Activated CD4-positive, alpha-beta T cell treated with anti-CD3 and anti-CD28 coated beads, Interleukin-2, amount 10 ng/mL, durations not matched to agents 7 days and 5 days (primary cell): Measurements from ENCODE around the gene ARHGAP5. TPM values are rescaled to one million over a fixed set of nuclear protein-coding genes. Genes with fewer than 3 reads are reported as not detected.

Experiments
- CTCF ChIA-PET: fragments of 350-600 bp; sonication (Branson Sonifier 250); formaldehyde crosslinking; loops from one replicate; lab custom pipeline; 2021; ENCODE audit warnings: antibody characterized with exemption; lab: Charles Lee
- POLR2A ChIA-PET: fragments of 350-600 bp; sonication (Branson Sonifier 250); formaldehyde crosslinking; loops from one replicate; lab custom pipeline; 2021; ENCODE audit warnings: antibody characterized with exemption; lab: Charles Lee
- DNase-seq: peaks from one replicate; pipeline ENCODE4 v3.0.0-alpha.2; 2020
- H3K27ac Mint-ChIP-seq: one replicate; pipeline ENCODE4 v1.8.0; 2021; ENCODE audit warnings: mild to moderate bottlenecking, moderate library complexity, mixed read lengths
- H3K27me3 Mint-ChIP-seq: one replicate; pipeline ENCODE4 v1.8.0; 2021; ENCODE audit warnings: mixed read lengths
- H3K36me3 Mint-ChIP-seq: one replicate; pipeline ENCODE4 v1.8.0; 2021; ENCODE audit warnings: low read depth, mixed read lengths
- H3K4me1 Mint-ChIP-seq: one replicate; pipeline ENCODE4 v1.8.0; 2021; ENCODE audit warnings: mixed read lengths
- H3K4me3 Mint-ChIP-seq: one replicate; pipeline ENCODE4 v1.8.0; 2021; ENCODE audit warnings: mild to moderate bottlenecking, moderate library complexity, mixed read lengths
- H3K9me3 Mint-ChIP-seq: one replicate; pipeline ENCODE4 v1.8.0; 2021; ENCODE audit warnings: mixed read lengths
- total RNA-seq, 2 experiments: library from RNA; stranded (reverse); gene quantifications; one replicate each; pipeline ENCODE4 v1.2.3, GENCODE V29; 2021

The ARHGAP5 gene
- total RNA-seq, 2 experiments from 2014 or later = 35.7 to 38.6 TPM

- POLR2A ChIA-PET = no interaction called here
- Mint-ChIP-seq H3K36me3 (no peaks in the 10 kb centered on the region), H3K9me3 (no peaks in the 10 kb centered on the region), H3K27ac (no peak overlapping the region), H3K4me1 (no peaks in the 10 kb centered on the region), H3K4me3 (no peak overlapping the region), H3K27me3 (peaks cover 7% of the 10 kb centered on the region)
- no peak for DNase-seq
- CTCF ChIA-PET = interaction anchor here (1.0 to 1.2 kb wide), 2 partner anchors 9 to 42 kb away, joined by 3 to 5 read pairs; no protein-coding TSS in a partner anchor
Measured at GRCh38 chr14:32059702-32060101, 17.4 kb upstream of the ARHGAP5 start.

DNA sequence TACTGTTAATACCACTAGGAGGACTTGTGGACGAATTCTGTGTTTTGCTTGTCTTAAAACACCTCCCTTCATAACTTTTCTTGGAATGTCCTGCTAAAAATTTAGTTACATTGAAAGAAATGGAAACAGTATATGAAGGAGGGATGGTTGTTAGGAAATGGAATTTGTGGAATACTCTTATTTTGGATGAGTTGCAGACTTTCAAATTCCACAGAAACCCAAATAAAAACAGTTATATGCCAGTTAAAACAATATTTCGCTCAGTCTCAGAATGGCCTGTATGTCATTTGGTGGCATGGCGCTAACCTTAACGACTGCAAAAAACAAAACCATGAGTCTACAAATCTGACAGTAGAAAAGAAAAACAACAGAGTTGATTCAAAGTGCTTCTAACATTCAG, 12.2 kb upstream of the ARHGAP5 start:
- no peak for DNase-seq
- Mint-ChIP-seq H3K27me3 (peaks cover 6% of the 10 kb centered on the region), H3K36me3 (no peaks in the 10 kb centered on the region), H3K4me3 (no peak overlapping the region), H3K4me1 (no peaks in the 10 kb centered on the region), H3K27ac (no peak overlapping the region), H3K9me3 (no peaks in the 10 kb centered on the region)
- ChIA-PET CTCF (no interaction called here), POLR2A (no interaction called here)

DNA sequence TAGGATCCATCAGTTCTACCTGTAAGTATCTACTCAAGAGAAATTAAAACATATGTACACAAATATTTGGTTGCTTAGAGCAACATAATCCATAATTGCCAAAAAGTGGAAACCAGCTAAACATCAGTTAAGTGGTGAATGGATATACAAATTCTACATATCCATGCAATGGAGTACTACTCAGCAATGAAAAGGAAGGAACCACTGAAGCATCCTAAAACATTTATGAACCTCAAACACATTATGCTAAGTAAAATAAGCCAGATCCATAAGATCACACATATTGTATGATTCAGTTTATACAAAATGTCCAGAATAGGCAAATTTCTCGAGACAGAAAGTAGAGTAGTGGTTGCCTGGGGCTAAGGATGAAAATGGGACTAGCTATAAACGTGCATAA, 8.4 kb upstream of the ARHGAP5 start:
- Mint-ChIP-seq H3K27me3 (peaks cover 3% of the 10 kb centered on the region), H3K9me3 (no peaks in the 10 kb centered on the region), H3K27ac (no peak overlapping the region), H3K4me1 (no peaks in the 10 kb centered on the region), H3K4me3 (no peak overlapping the region), H3K36me3 (no peaks in the 10 kb centered on the region)
- DNase-seq = no peak
- CTCF ChIA-PET = no interaction called here
- POLR2A ChIA-PET = no interaction called here

DNA sequence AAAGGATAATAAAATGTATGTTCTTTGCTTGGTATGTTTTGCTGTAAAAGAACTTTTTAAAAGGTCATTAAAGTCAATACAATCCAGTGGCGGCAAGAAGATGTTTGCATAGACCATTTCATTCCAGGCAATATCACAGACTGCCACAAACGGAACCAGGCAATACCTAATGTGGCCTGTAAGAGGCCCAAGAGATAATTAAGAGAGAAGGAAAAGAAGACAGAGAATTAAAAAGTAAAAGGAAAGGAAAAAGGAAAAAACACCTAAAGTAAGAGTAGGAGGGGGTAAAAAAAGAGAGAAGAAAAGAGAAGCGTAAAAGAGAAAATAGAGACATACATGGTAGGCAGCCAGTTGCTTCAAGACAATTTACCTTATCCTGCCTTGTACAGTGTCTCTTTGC, 6.8 kb upstream of the ARHGAP5 start:
- no peaks in the 10 kb centered on the region for H3K4me1 Mint-ChIP-seq
- H3K36me3 Mint-ChIP-seq = no peaks in the 10 kb centered on the region
- CTCF ChIA-PET = interaction anchor here (0.9 to 1.8 kb wide), 3 partner anchors 14 to 184 kb away, joined by 3 to 4 read pairs (median 3); no protein-coding TSS in a partner anchor
- H3K9me3 Mint-ChIP-seq = no peaks in the 10 kb centered on the region
- no peak overlapping the region for H3K4me3 Mint-ChIP-seq
- peaks cover 9% of the 10 kb centered on the region for H3K27me3 Mint-ChIP-seq
- no peak for DNase-seq
- POLR2A ChIA-PET = no interaction called here
- no peak overlapping the region for H3K27ac Mint-ChIP-seq

DNA sequence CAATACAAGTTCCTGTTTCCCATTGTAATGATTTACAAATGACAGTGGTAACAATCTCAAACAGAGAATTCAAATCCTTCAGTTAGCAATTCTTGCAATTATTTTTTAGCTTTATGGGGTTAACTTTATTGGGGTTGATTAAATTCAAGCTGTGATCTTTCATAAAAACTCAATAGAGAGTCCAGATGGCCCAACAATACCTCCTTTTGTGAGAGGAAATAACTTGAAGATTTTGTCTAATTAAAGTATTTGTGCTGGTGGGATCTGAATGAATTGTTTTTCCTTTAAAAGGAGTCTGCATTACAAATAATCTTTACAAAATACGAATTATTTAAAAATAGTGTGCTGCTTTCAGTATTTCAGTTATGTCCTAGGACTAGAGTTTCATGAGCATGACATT, 4.4 kb upstream of the ARHGAP5 start:
- Mint-ChIP-seq H3K27ac (no peak overlapping the region), H3K27me3 (peaks cover 10% of the 10 kb centered on the region), H3K9me3 (no peaks in the 10 kb centered on the region), H3K36me3 (peaks cover 2% of the 10 kb centered on the region), H3K4me3 (no peak overlapping the region), H3K4me1 (peaks cover 6% of the 10 kb centered on the region)
- DNase-seq = no peak
- POLR2A ChIA-PET = no interaction called here
- CTCF ChIA-PET = interaction anchor here (0.6 to 1.5 kb wide), 2 partner anchors 172 to 1085 kb away, joined by 3 read pairs; no protein-coding TSS in a partner anchor

GRCh38 chr14:32073537-32074189, 3.4 kb upstream of the ARHGAP5 start:
- ChIA-PET CTCF (interaction anchor here (0.6 to 1.5 kb wide), 5 partner anchors 171 to 1086 kb away, joined by 3 to 6 read pairs (median 3); no protein-coding TSS in a partner anchor), POLR2A (no interaction called here)
- Mint-ChIP-seq H3K9me3 (no peaks in the 10 kb centered on the region), H3K27me3 (peaks cover 10% of the 10 kb centered on the region), H3K36me3 (peaks cover 2% of the 10 kb centered on the region), H3K4me1 (peaks cover 11% of the 10 kb centered on the region), H3K4me3 (no peak overlapping the region), H3K27ac (no peak overlapping the region)
- peak; percentile 80 for DNase-seq

DNA sequence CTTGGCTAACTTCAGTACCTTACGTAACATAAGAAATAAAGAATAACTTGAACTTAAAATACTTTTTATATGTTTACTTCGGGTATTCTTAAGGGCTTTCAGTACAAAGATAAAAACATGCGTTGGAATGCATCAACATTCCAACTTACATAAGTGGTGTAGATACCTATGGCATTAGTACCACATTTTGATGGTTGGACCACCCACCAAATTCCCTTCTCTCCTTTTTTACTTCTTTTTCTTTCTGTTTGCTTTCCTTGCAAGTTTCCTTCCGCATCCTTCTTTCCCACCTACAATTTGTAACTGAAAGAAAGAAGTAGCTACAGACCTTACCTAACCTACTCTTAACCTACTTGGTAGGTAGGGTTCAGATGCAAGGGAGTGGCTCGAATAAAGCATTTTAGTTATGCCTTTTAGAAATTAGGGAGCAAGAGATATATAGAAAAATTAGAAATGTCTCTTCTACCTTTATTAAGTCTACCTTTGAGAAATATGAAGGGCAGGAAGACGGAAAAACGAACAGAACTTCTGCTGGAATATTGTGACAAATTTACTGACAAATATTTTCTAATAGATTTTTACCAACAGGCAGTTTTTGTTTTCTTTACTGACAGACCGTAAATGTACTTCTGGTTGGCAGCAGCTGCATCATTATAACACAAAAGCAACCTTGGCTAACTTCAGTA, 2.1 kb upstream of the ARHGAP5 start:
- Mint-ChIP-seq H3K27me3 (peaks cover 10% of the 10 kb centered on the region), H3K4me3 (no peak overlapping the region), H3K27ac (no peak overlapping the region), H3K9me3 (no peaks in the 10 kb centered on the region), H3K36me3 (peaks cover 2% of the 10 kb centered on the region), H3K4me1 (peaks cover 20% of the 10 kb centered on the region)
- CTCF ChIA-PET = no interaction called here
- POLR2A ChIA-PET = no interaction called here
- no peak for DNase-seq

DNA sequence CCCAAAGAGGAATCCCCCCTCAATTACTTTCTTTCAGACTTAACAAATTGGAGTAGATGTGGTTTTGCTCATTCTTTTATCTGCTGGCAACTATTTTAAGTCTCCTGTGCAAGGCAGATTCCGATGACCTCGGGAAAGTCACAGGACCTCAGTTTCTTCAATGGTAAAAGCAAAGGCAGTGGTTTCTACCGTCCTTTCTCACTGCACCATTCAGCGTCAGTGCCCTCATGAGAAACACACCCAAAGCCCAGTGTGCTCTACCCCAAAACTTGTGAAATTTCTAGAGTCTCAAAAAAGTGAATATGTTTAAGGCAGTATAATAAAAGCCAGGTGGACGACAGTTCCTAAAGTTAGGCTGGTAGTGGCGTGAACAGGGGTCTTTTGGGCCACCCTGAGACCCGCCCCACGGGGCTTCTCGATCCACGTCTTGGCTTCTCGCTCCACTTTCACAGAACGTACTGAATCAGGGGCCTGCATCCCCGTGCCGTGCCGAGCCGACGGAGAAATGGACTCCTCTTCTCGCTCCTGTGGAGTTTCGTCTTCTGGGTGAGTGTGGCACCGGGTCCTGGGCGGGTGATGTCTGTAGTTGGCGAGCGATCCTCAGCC, 1.3 kb upstream of the ARHGAP5 start:
- ChIA-PET CTCF (interaction anchor here (1.2 kb wide), 1 partner anchor 179 kb away, joined by 4 read pairs; no protein-coding TSS in a partner anchor), POLR2A (no interaction called here)
- H3K9me3 Mint-ChIP-seq = no peaks in the 10 kb centered on the region
- H3K27ac Mint-ChIP-seq = peak overlapping the region; percentile 90
- H3K27me3 Mint-ChIP-seq = peaks cover 10% of the 10 kb centered on the region
- H3K36me3 Mint-ChIP-seq = peaks cover 2% of the 10 kb centered on the region
- peak overlapping the region; percentile 87 for H3K4me3 Mint-ChIP-seq
- peak; percentile 11 for DNase-seq
- peaks cover 25% of the 10 kb centered on the region for H3K4me1 Mint-ChIP-seq

DNA sequence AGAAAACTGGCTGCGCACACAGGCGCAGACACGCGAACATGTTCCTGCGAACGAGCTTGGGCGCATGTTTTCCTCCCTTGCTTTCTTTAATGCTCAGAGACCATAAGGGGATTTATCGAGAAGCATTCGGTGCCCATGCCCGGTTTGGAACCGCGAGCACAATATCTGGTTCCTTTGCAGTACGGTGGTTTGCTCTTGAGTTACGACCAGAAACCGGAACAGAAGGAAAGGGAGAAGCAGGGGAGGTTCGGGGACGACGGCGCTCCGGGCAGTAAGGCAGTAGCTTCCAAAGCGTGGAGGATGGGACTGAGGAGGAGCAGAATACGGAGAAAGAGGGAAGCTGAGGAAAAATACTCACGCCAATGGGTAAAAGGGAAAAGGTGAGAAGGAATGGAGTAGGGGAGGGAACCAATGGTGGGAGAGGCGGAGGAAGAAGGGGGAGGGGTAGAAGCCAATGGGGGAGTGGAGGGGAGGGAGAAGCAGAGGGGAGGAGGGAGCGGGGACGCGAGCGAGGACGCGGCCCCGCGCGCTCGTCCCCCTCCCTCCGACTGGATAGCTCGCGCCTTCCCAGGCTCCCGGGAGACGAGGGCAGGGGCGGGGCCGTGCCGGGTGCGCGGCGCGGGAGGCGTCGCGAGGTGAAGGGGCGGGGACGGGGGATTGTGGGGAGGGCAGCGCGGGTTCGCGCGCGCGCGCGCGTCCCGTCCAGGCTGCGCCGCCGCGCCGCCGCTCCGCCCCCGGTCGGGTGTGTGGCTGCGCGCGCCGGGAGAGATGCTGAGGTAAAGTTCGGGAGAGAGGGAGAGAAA, 625 bp upstream of the ARHGAP5 start:
- Mint-ChIP-seq H3K27ac (peak overlapping the region; percentile 90), H3K9me3 (no peaks in the 10 kb centered on the region), H3K27me3 (peaks cover 10% of the 10 kb centered on the region), H3K4me3 (peak overlapping the region; percentile 87), H3K36me3 (peaks cover 2% of the 10 kb centered on the region), H3K4me1 (peaks cover 30% of the 10 kb centered on the region)
- POLR2A ChIA-PET = interaction anchor here (0.8 kb wide), 1 partner anchor 394 kb away, joined by 4 read pairs; no protein-coding TSS in a partner anchor
- DNase-seq = peak; percentile 83
- CTCF ChIA-PET = interaction anchor here (0.7 to 1.2 kb wide), 3 partner anchors 121 to 178 kb away, joined by 3 to 4 read pairs (median 3); no protein-coding TSS in a partner anchor

GRCh38 chr14:32078023-32078857, 1.1 kb downstream of the ARHGAP5 start:
- H3K4me1 Mint-ChIP-seq = peaks cover 36% of the 10 kb centered on the region
- H3K27ac Mint-ChIP-seq = peak overlapping the region; percentile 98
- no peaks in the 10 kb centered on the region for H3K9me3 Mint-ChIP-seq
- H3K27me3 Mint-ChIP-seq = peaks cover 10% of the 10 kb centered on the region
- ChIA-PET CTCF (no interaction called here), POLR2A (interaction anchor here (0.6 kb wide), 1 partner anchor 61 kb away, joined by 3 read pairs; no protein-coding TSS in a partner anchor)
- H3K4me3 Mint-ChIP-seq = peak overlapping the region; percentile 87
- H3K36me3 Mint-ChIP-seq = peaks cover 2% of the 10 kb centered on the region
- peak; percentile 33 for DNase-seq

DNA sequence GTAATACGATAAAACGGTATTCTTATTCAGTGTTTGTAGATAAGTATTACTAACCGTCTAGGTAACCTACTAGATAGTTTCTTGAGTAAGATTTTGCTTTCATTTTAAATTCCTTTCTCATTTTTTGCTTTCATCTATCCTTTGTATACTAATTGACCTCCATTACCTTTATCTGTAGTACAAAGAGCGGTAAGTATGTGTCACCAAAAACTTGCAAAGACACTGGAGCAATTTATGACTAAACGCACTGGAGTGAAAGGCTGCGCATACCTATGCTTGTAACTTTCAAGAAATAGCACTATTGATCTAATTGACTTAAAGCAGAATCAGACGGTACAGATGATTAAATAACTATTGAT, 1.7 kb downstream of the ARHGAP5 start:
- H3K27me3 Mint-ChIP-seq = peaks cover 8% of the 10 kb centered on the region
- peak overlapping the region; percentile 87 for H3K4me3 Mint-ChIP-seq
- peaks cover 37% of the 10 kb centered on the region for H3K4me1 Mint-ChIP-seq
- H3K36me3 Mint-ChIP-seq = peaks cover 2% of the 10 kb centered on the region
- H3K27ac Mint-ChIP-seq = peak overlapping the region; percentile 98
- no peaks in the 10 kb centered on the region for H3K9me3 Mint-ChIP-seq
- ChIA-PET POLR2A (no interaction called here), CTCF (no interaction called here)
- DNase-seq = no peak

- H3K27me3 Mint-ChIP-seq = peaks cover 8% of the 10 kb centered on the region
- CTCF ChIA-PET = no interaction called here
- peak overlapping the region; percentile 87 for H3K4me3 Mint-ChIP-seq
- POLR2A ChIA-PET = no interaction called here
- DNase-seq = no peak
- H3K9me3 Mint-ChIP-seq = no peaks in the 10 kb centered on the region
- no peak overlapping the region for H3K27ac Mint-ChIP-seq
- H3K36me3 Mint-ChIP-seq = peaks cover 2% of the 10 kb centered on the region
- peaks cover 38% of the 10 kb centered on the region for H3K4me1 Mint-ChIP-seq
Measured at GRCh38 chr14:32079264-32079663, 2.2 kb downstream of the ARHGAP5 start.
